HepG2 (cell line): ENCODE measurements around the gene GARS1. TPM values are rescaled to one million over a fixed set of nuclear protein-coding genes. Genes with fewer than 3 reads are reported as not detected.

ENCODE experiments used
- CBX1 ChIP-seq: IDR thresholded peaks from one replicate; pipeline ENCODE4 v1.6.1; 2016; ENCODE audit warnings: antibody characterized with exemption, low read depth
- ERF ChIP-seq: IDR thresholded peaks from 2 replicates; pipeline ENCODE4 v1.6.1; 2018; ENCODE audit warnings: missing biosample characterization, missing genetic modification reagents
- FOXO1 ChIP-seq: sonication (generic); formaldehyde crosslinking; IDR thresholded peaks from 2 replicates; pipeline ENCODE4 v1.4.0; 2020; ENCODE audit warnings: missing genetic modification reagents
- HNRNPL ChIP-seq: fragments of 200-400 bp; formaldehyde crosslinking; IDR thresholded peaks from 2 replicates; pipeline ENCODE4 v1.6.1; 2017; ENCODE audit warnings: mild to moderate bottlenecking, low read depth, low read length
- HOXA9 ChIP-seq: sonication (generic); formaldehyde crosslinking; IDR thresholded peaks from 2 replicates; pipeline ENCODE4 v1.8.1; 2022; ENCODE audit warnings: missing genetic modification reagents, mild to moderate bottlenecking, moderate library complexity, borderline replicate concordance
- MTF1 ChIP-seq: sonication (generic); formaldehyde crosslinking; IDR thresholded peaks from 2 replicates; pipeline ENCODE4 v1.5.0; 2020; ENCODE audit warnings: missing genetic modification reagents
- POLR2AphosphoS5 ChIP-seq: IDR thresholded peaks from 2 replicates; pipeline ENCODE4 v1.6.1; 2012; ENCODE audit warnings: low read depth, low read length
- PRDM10 ChIP-seq: sonication (generic); formaldehyde crosslinking; IDR thresholded peaks from 2 replicates; pipeline ENCODE4 v1.4.0; 2020; ENCODE audit warnings: low read depth, missing genetic modification reagents
- PTBP1 ChIP-seq: fragments of 200-400 bp; formaldehyde crosslinking; IDR thresholded peaks from 2 replicates; pipeline ENCODE4 v1.6.1; 2018; ENCODE audit warnings: low read length, low read depth; ENCODE audit not compliant: poor library complexity, severe bottlenecking
- SETDB1 ChIP-seq: sonication (generic); formaldehyde crosslinking; IDR thresholded peaks from 2 replicates; pipeline ENCODE4 v1.5.1; 2020; ENCODE audit warnings: missing genetic modification reagents, mild to moderate bottlenecking, borderline replicate concordance
- ZFP41 ChIP-seq: sonication (generic); formaldehyde crosslinking; IDR thresholded peaks from 2 replicates; pipeline ENCODE4 v1.4.0; 2020; ENCODE audit warnings: mild to moderate bottlenecking, missing genetic modification reagents, borderline replicate concordance
- ZKSCAN1 ChIP-seq: fragments of 150-350 bp; IDR thresholded peaks from 2 replicates; pipeline ENCODE4 v1.6.1; 2014; ENCODE audit warnings: low read length
- ZNF350 ChIP-seq: sonication (generic); formaldehyde crosslinking; IDR thresholded peaks from 2 replicates; pipeline ENCODE4 v1.4.0; 2020; ENCODE audit warnings: mild to moderate bottlenecking, low read depth, missing genetic modification reagents, borderline replicate concordance
- ZNF44 ChIP-seq: sonication (generic); formaldehyde crosslinking; IDR thresholded peaks from 2 replicates; pipeline ENCODE4 v1.5.1; 2020; ENCODE audit warnings: mild to moderate bottlenecking, missing genetic modification reagents
- ZNF563 ChIP-seq: sonication (generic); formaldehyde crosslinking; IDR thresholded peaks from 2 replicates; pipeline ENCODE4 v1.8.0; 2022; ENCODE audit warnings: mild to moderate bottlenecking, moderate library complexity, missing genetic modification reagents
- ZNF746 ChIP-seq: sonication (generic); formaldehyde crosslinking; IDR thresholded peaks from 2 replicates; pipeline ENCODE4 v1.8.0; 2022; ENCODE audit warnings: mild to moderate bottlenecking, missing genetic modification reagents
- ZNF790 ChIP-seq: sonication (generic); formaldehyde crosslinking; IDR thresholded peaks from 2 replicates; pipeline ENCODE4 v1.8.0; 2022; ENCODE audit warnings: missing genetic modification reagents, mild to moderate bottlenecking, borderline replicate concordance
- polyA plus RNA-seq, 8 experiments: library from polyadenylated mRNA; depleted of rRNA in 3 of 8; stranded (reverse) in 7 of 8; unstranded in 1 of 8; fragments of >200 nt; fragmentation: Illumina TruSeq in 4 of 8; extraction: Trizol in 4 of 8; gene quantifications; 2 replicates each; pipeline versions ENCODE4 v1.2.1 to v1.2.3, GENCODE V29; 2011 to 2016; ENCODE audit warnings: low read depth in 4 of 8, missing spikeins in 1 of 8, mixed read lengths in 1 of 8; ENCODE audit not compliant: insufficient read depth in 1 of 8
- total RNA-seq, 5 experiments: library from RNA; depleted of rRNA; stranded (reverse); fragments of >200 nt; fragmentation: Illumina TruSeq; extraction: Trizol; gene quantifications; 2 replicates each; pipeline ENCODE4 v1.2.3, GENCODE V29; 2016; ENCODE audit warnings: low read depth in 1 of 5
- TF ChIP-seq, protein P1 (sequence below): sonication (generic); formaldehyde crosslinking; IDR thresholded peaks from 2 replicates; pipeline ENCODE4 v1.8.1; 2023; ENCODE audit warnings: mild to moderate bottlenecking, moderate library complexity, missing genetic modification reagents
- TF ChIP-seq, protein P2 (sequence below): IDR thresholded peaks from 2 replicates; pipeline ENCODE4 v1.6.1; 2016; ENCODE audit warnings: low read depth, missing genetic modification reagents, missing compliant biosample characterization

Gene GARS1
- total and polyA plus RNA-seq, 2 of the 13 experiments (the other 11 are each of a cell fraction or from before 2014, with no cell fraction given) = 140 to 460 TPM

GRCh38 chr7:30594540-30595435 lies at the start of gene GARS1 (continued):
- TF ChIP-seq ZFP41 (CRISPR knock-in tag) = 0 out of 2 replicates have a peak, but pooled peaks have one; percentile 31
- peak; percentile 85 for TF ChIP-seq POLR2AphosphoS5
- TF ChIP-seq MTF1 (CRISPR knock-in tag) = peak; percentile 61; the same call in 1 of the 2 replicates
- TF ChIP-seq, protein P1, sequence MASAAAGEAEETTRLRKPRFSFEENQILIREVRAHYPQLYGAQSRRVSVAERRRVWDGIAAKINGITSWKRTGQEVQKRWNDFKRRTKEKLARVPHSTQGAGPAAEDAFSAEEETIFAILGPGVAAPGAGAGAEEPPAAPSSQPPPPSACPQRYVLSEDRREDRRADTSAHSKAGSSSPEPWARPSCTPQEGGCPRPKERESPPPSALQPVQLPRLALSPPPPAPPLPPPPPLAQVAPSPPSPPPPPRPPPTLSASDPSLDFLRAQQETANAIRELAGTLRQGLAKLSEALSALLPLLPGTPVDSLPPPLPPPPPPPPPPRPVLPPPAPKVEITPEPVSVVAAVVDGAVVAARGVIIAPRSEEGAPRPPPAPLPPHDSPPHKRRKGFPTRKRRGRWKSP (CRISPR knock-in tag) = peak; percentile 76
- no peak; the same call in 1 of the 2 replicates for TF ChIP-seq PRDM10 (CRISPR knock-in tag)
- TF ChIP-seq ZNF790 = peak; percentile 88; the same call in 1 of the 2 replicates
- TF ChIP-seq CBX1 = peak; percentile 27
- TF ChIP-seq SETDB1 (CRISPR knock-in tag) = no peak
- no peak for TF ChIP-seq ZNF44 (CRISPR knock-in tag)
- peak; percentile 37; the same call in 1 of the 2 replicates for TF ChIP-seq ZNF746 (CRISPR knock-in tag)
- TF ChIP-seq ERF (CRISPR knock-in tag) = peak; percentile 94
- TF ChIP-seq ZNF563 (CRISPR knock-in tag) = peak; percentile 84
- peak; percentile 84 for TF ChIP-seq ZNF350 (CRISPR knock-in tag)
- TF ChIP-seq HOXA9 (CRISPR knock-in tag) = peak; percentile 71; the same call in 1 of the 2 replicates
- TF ChIP-seq PTBP1 = no peak
- peak; percentile 84 for TF ChIP-seq FOXO1 (CRISPR knock-in tag)
- TF ChIP-seq ZKSCAN1 = no peak
- no peak for TF ChIP-seq HNRNPL
- TF ChIP-seq, protein P2, sequence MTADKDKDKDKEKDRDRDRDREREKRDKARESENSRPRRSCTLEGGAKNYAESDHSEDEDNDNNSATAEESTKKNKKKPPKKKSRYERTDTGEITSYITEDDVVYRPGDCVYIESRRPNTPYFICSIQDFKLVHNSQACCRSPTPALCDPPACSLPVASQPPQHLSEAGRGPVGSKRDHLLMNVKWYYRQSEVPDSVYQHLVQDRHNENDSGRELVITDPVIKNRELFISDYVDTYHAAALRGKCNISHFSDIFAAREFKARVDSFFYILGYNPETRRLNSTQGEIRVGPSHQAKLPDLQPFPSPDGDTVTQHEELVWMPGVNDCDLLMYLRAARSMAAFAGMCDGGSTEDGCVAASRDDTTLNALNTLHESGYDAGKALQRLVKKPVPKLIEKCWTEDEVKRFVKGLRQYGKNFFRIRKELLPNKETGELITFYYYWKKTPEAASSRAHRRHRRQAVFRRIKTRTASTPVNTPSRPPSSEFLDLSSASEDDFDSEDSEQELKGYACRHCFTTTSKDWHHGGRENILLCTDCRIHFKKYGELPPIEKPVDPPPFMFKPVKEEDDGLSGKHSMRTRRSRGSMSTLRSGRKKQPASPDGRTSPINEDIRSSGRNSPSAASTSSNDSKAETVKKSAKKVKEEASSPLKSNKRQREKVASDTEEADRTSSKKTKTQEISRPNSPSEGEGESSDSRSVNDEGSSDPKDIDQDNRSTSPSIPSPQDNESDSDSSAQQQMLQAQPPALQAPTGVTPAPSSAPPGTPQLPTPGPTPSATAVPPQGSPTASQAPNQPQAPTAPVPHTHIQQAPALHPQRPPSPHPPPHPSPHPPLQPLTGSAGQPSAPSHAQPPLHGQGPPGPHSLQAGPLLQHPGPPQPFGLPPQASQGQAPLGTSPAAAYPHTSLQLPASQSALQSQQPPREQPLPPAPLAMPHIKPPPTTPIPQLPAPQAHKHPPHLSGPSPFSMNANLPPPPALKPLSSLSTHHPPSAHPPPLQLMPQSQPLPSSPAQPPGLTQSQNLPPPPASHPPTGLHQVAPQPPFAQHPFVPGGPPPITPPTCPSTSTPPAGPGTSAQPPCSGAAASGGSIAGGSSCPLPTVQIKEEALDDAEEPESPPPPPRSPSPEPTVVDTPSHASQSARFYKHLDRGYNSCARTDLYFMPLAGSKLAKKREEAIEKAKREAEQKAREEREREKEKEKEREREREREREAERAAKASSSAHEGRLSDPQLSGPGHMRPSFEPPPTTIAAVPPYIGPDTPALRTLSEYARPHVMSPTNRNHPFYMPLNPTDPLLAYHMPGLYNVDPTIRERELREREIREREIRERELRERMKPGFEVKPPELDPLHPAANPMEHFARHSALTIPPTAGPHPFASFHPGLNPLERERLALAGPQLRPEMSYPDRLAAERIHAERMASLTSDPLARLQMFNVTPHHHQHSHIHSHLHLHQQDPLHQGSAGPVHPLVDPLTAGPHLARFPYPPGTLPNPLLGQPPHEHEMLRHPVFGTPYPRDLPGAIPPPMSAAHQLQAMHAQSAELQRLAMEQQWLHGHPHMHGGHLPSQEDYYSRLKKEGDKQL = peak; percentile 48; the same call in 1 of the 2 replicates
